AG09319 (cell line): ENCODE data around the gene BDH1.
"Not testable (repeated sequence)": the region's sequence is repeated elsewhere in the genome, so short reads cannot be mapped to it uniquely, and the experiment has no call there.

Experiments used
- DNase-seq: peaks from one replicate; pipeline ENCODE4 v3.0.0-alpha.2; 2010; ENCODE audit warnings: low read depth; ENCODE audit errors: extremely low read depth
- TF ChIP-seq, protein P1 (sequence below): IDR thresholded peaks from 2 replicates; pipeline ENCODE4 v1.5.1; 2011; ENCODE audit warnings: low read depth, mild to moderate bottlenecking, inconsistent platforms, low read length, moderate library complexity

Gene BDH1

DNA sequence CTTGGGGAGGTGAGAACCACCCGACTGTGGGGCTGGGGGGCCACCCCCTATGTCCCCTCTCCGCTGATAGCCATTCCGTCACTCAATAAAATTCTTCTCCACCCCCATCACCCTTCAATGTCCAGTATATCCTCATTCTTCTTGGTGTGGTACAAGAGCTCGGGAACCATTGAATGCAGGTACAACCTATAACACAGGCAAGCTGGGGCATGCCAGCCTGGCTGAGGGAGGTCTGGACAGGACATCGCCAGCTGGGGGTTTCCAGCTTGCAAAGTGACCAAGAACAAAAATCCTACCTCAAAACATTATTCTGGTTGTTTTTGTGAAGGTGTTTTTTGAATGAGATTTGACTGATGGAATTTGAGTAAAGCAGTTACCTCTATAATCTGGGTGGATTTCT is 19.6 kb upstream of the BDH1 start:
- no peak for DNase-seq
- TF ChIP-seq, protein P1, sequence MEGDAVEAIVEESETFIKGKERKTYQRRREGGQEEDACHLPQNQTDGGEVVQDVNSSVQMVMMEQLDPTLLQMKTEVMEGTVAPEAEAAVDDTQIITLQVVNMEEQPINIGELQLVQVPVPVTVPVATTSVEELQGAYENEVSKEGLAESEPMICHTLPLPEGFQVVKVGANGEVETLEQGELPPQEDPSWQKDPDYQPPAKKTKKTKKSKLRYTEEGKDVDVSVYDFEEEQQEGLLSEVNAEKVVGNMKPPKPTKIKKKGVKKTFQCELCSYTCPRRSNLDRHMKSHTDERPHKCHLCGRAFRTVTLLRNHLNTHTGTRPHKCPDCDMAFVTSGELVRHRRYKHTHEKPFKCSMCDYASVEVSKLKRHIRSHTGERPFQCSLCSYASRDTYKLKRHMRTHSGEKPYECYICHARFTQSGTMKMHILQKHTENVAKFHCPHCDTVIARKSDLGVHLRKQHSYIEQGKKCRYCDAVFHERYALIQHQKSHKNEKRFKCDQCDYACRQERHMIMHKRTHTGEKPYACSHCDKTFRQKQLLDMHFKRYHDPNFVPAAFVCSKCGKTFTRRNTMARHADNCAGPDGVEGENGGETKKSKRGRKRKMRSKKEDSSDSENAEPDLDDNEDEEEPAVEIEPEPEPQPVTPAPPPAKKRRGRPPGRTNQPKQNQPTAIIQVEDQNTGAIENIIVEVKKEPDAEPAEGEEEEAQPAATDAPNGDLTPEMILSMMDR: no peak

DNA sequence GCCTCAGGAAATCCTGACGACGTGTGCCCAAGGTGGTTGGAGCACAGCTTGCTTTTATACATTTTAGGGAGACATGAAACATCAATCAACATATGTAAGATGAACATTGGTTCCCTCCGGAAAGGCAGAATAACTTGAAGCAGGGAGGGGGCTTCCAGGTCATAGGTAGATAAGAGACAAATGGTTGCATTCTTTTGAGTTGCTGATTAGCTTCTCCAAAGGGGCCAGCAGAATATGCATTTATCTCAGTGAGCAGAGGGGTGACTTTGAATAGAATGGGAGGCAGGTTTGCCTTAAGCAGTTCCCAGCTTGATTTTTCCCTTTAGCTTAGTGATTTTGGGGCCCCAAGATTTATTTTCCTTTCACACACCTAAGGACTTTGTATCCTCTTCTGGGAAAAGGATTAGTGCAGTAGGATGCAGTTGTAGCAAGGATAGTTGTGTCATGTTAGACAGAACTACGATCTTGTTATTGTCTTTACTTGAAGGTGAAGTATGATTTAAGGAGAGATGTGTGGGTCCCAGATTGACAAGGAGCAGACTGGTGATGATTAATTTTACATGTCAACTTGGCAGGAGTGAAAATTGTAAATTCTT is 18.7 kb upstream of the BDH1 start:
- DNase-seq: not testable (repeated sequence)

DNA sequence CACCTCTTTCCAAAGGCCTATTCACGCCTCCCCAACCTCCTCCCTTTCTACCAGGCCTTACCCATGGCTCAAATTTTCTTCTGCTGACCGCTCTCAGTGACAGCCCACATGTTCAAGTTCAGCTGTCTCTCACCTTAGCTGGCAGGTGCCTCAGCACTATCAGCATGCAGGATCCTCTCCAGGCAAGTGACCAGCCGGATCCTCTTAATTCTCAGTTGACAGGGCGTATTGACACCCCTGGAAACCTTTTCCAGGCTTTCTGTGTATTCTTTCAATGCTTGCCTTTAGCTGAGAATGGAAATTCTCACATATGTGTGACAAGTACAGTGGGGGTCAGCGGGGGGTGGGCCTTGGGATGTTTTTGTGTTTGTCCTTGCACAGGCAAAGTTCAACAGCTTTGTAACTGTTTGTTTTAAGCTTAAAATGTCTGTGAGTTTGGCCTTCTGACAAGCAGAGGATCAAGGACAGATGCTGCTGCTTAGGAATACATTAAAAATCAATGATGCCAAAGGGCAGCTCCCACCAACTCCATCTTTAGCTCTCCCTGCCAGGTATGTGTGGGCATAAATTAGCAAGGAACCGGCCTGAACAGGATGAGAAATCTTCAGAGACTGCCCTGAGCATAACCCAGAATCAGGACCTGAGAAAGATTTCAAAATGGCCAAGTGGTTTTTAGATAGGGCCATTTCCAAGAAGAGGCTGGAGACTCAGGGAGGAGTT is 17.4 kb upstream of the BDH1 start:
- TF ChIP-seq, protein P1: no peak
- DNase-seq: no peak

DNA sequence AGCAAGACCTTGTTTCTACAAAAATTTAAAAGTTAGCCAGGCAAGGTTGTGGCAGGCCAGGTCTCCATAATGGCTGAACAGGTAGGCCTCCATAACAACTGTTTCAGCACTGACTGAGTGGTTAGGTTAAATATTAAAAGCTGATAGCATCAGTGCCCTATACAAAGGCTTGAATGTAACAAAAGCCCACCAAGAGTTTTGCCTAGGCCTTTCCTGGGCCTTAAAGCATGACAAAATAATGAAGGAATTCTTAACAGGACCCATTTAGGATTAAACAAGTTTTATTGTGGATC is 16.1 kb upstream of the BDH1 start:
- not testable (repeated sequence) for DNase-seq

DNA sequence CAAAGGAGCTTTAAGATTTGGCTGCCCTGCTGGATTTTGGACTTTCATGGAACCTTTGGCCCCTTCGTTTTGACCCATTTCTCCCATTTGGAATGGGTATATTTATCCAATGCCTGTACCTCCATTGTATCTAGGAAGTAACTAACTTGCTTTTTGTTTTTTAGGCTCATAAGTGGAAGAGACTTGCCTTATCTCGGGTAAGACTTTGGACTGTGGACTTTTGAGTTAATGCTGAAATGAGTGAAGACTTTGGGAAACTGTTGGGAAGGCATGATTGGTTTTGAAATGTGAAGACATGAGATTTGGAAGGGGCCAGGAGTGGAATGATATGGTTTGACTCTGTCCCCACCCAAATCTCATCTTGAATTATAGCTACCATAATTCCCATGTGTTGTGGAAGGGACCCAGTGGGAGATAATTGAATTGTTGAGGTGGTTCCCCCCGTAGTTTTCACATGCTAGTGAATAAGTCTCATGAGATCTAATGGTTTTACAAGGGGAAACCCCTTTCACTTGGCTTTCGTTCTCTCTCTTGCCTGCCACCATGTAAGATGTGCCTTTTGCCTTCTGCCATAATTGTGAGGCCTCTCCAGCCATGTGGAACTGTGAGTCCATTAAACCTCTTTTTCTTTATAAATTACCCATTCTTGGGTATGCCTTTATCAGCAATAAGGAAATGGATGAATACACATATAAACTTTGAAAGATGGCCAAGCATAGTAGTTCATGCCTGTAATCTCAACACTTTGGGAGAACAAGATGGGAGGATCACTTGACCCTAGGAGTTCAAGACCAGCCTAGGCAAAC is 15.5 kb upstream of the BDH1 start:
- not testable (repeated sequence) for DNase-seq

DNA sequence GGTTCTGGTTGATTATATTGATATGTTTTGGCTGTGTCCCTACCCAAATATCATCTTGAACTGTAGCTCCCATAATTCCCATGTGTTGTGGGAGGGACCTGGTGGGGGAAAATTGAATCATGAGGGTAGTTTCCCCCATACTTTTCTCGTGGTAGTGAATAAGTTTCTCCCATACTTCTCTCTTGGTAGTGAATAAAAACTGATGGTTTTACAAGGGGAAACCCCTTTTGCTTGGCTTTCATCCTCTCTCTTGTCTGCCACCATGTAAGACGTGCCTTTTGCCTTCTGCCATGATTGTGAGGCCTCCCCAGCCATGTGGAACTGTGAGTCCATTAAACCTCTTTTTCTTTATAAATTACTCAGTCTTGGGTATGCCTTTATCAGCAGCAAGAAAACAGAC is 13.7 kb upstream of the BDH1 start:
- DNase-seq: not testable (repeated sequence)

DNA sequence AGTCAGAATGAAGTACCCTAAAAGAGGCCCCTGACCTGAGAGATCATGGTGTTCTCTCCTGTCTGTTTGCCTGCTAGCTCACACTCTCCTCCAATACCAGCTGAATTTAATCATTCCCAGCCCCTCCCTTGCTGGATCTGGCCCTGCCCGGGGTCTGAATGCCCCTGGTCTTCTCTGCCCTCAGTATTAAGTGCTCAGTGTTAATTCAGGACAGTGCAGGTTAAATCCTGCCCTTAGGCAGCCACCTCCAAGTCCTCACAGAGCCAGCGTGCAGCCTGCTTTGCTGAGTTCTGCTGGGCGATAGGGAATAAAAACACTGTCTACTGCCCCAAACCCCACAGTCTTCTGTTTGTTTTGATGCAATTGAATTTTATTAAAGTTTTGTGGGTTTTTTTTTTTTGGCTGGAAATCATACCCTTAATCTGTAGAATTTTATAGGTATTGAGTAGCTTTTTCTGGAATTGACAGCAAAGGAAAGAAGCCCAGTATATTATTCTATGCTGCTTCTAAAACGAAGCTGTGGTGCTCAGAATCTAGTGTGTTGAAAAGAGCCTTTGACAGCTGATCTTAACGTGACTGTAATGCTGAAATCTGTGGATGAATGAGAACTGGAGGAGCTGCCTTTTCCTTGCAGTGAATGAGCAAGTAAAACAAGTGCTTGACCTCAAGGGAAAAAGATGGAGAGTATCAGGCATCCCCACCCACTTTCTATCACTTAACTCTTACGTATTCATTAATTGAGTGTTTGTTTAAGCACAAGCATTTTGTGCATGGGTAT is 12.3 kb upstream of the BDH1 start:
- TF ChIP-seq, protein P1: no peak
- DNase-seq: no peak

DNA sequence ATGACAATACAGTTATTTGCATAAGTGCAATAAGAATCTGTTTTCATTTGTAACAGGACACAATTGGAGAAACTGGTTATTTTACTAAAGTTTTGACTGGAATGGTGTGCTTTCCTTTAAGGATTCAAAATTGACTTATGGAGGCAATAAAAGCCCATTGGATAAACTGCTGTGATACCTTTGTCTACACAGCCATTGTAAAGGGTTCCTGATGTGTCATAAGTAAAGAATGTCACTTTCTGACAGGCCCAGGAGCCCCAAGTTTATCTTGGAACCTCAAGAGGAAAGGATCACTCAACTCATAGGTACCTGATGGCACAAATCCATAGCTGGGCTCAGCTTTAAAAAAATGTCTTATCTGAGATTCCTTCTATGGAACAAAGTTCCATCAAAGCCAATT is 10.4 kb upstream of the BDH1 start:
- not testable (repeated sequence) for DNase-seq

DNA sequence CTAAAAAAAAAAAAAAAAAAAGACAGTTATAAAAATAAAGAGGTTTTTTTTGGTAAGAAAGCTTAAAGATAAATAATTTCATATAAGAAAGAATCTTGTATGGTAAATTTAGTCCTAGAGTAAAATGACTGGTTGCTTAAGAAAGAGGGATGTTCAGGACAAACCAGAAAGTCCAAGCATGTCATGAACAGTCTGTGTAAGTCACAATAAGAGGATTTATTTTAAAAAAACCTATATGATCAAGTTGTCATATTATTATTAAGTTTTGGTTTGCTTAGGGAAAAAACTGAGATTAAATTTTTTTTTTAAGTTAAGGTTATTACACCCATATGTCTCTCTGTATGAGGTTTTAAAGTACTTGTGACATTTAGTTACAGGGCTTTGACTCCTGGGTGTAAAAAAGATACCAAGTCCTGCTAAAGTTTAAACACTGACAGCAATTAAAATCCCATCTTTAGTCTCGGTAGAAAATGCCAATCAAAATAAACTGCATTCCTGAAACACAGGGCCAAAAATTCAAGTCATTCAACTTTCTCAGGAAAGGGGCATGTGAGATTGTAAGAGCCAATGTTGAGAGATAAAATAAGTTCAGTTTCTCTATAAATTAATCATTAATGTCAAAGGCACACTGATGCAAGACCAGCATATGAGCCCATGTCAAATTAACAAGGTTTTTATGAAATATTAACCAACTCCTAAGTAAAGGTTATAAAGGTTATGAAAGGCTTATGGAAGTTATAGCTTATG is 8.5 kb upstream of the BDH1 start:
- no peak for DNase-seq
- TF ChIP-seq, protein P1: no peak
